ENCODE measurements around the gene ME3.
A peak's percentile ranks its signal among the peaks of the same experiment; 100 is the strongest.

ME3 gene

DNA sequence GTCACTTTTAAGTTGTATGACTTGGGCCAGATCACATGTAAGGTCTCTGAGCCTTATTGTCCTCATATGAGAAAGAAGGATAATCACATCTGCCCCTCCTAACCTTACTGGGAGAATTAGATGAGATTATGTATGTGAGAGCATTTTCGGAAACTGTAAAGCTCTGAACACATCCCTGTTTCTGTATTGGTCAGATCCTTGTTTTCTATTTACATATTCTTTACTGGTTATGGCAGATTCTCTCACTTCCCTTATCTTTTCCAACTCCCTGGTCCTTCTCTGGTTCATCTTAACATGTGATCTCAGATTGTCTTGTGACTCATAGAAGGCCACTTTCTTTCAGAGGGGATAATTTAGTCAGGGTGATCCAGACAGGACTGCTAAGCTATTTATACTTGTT lies 255.9 kb downstream of the ME3 start:
- peak; percentile 14 for DNase-seq

DNA sequence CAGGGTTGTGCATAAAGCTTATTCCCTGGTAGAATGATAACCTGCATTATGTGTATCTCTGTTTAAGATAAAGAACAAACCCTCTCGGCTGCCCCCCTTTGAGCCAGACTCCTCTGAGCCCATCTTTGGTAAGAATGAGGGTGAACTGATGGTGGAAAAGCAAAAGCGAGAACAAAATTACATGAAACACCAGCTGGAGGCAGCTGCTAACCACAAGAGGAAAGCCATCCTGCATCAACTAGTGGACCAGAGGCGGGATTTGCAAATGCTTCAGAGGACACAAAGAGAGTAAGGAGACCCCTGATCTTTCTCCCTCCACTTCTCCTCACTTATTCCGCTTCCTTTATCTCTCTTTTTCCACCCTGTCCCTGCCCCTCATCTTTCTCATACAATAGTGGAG lies 257.4 kb downstream of the ME3 start:
- no peak for DNase-seq

- no peak for DNase-seq
These were observed 258.4 kb downstream of the ME3 start for GRCh38 chr11:86414032-86414431.

DNA sequence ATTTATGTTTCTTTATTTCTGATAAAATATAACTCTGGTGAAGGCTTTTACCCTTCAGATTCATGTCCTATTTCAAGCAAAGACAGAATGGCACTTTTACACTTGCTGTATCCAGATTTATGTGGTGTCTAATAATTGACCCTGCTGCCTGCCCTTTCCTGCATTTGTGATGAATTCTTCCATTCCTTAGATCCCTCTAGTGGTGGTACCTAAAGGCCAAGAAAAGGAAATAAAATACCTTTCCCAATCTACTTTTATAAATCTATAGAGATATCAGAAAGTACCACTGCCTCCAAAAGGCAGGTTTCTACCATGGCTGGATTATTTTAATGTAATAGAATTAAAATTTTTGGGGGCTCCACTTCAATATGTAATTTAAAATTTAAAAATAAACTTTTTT lies 263.6 kb downstream of the ME3 start:
- DNase-seq = no peak

GRCh38 chr11:86403458-86403857 lies 269.0 kb downstream of the ME3 start:
- no peak for DNase-seq

- no peak for DNase-seq
These were observed 274.3 kb downstream of the ME3 start for GRCh38 chr11:86398106-86398505.

DNA sequence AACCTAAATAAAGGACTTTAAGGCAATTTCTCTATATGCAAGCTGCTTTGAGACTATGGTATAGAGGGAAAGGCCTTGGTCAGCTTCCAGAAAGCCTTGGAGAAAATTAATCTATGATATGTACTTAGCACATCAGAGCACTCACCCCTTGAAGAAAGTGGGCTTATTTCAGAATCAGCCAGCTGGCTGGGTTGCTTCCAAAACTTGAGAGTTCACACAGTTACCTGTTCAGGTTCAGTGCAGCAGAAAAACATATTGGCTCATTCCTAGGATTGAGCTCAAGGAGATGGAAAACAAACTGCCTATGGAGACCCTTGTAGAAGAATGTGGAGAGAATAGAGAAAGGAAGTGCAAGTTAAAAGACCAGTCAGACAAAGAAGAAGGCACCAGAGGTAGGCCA lies 275.1 kb downstream of the ME3 start:
- no peak for DNase-seq

DNA sequence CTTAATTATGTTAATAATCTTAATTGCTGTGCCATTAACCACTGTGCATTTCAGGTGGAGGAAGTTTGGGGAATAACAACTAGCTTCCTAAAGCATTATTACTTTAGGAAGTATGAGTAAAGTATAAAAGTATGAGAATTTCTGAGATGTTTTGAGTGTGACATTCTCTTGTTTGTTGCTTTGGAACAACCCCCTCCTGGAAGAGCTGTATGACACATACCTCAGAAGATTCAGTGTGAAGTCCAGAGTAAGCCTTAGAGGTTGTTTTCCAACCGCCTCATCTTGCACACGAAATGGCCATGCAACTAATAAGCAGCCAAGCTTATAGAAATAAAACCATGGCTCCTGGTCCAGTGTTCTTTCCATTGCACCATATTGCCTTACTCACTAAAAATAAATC lies 276.0 kb downstream of the ME3 start:
- DNase-seq = no peak

GRCh38 chr11:86395061-86395551 lies 277.3 kb downstream of the ME3 start:
- DNase-seq = peak; percentile 36

Data from NCI-H82 (cell line).